Muscle of arm (tissue), 12 donors: Measurements from ENCODE around the gene CHRNG. TPM values are rescaled to one million over a fixed set of nuclear protein-coding genes. Genes with fewer than 3 reads are reported as not detected.

Experiments used
- DNase-seq: peaks from one replicate; pipeline ENCODE4 v3.0.0-alpha.2; 2013
- polyA plus RNA-seq, 12 donors: library from polyadenylated mRNA; unstranded; fragments of 120-200 nt; gene quantifications; one replicate each; pipeline ENCODE4 v1.2.1, GENCODE V29; 2013; ENCODE audit not compliant: insufficient read length in 12 of 12

The CHRNG gene
- polyA plus RNA-seq, 12 donors: 54.4 to 516 (median 119) TPM

GRCh38 chr2:232573042-232573441 lies 33.5 kb downstream of the CHRNG start:
- no peak for DNase-seq

GRCh38 chr2:232573771-232574435 lies 34.4 kb downstream of the CHRNG start:
- DNase-seq: no peak

DNA sequence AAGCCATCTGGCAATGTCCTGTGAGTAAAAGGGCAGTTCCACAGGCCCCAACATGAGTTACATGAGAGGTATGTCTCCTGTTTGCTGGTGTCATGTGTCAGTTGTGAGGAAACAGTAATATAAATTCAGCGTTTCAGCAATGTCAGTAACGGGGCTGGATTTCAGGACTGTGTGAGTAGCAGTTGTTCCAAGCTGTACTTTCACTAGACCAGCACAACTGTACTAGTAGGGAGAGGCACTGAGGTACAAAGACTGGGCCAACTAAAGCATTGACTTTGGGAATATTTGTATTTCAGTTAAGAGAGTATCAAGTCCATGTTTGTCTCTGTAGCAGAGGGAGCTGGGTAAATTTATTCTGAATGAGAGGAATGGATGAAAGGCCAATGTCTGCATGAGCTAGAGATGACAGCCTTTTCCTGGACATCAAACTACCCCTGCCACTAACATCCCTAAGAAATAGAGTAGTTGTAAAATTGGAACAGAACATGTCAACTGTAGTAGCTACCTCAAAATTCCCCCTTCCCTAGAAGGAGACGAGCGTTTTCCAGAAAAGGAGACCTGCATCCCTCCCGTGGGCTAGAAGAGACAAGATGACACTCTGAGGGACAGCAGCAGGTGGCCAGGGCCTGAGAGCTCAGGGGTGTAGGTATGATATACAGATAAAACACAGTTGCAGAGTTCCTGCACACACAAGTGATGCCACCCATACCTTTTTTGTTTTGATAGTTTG lies 35.3 kb downstream of the CHRNG start:
- no peak for DNase-seq

DNA sequence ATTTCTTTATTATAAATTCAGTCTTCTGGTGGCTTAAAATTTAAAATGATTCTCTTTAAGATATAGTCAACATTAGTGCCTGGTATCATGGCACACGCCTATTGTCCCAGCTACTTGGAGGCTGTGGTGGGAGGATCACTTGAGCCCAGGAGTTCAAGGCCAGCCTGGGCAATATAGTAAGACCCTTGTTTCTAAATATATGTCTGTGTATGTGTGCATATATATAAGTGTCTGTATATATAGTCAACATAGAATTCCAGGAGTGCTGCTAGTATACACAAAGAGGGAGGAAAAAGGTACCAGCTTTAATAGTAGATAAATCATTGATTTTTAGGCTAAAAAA lies 35.9 kb downstream of the CHRNG start:
- DNase-seq: no peak

DNA sequence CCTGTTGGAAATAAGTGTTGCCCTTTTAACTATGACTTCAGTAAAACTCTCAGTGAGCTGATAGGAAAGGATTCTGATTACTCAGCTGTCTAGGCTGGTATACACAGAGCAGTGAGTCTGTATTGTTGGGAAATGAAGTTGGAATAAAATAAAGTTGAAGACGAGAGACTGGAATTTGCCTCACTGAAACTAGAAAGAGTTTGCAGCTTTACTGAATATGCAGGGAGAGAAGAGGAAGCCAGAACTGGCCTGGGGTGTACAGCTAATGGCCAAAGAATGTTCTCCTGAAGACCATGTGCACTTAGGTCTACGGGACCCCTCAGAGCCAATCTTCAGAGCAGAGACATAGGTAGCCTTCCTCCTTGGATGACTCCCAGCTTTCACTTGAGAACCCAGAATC lies 37.5 kb downstream of the CHRNG start:
- no peak for DNase-seq

DNA sequence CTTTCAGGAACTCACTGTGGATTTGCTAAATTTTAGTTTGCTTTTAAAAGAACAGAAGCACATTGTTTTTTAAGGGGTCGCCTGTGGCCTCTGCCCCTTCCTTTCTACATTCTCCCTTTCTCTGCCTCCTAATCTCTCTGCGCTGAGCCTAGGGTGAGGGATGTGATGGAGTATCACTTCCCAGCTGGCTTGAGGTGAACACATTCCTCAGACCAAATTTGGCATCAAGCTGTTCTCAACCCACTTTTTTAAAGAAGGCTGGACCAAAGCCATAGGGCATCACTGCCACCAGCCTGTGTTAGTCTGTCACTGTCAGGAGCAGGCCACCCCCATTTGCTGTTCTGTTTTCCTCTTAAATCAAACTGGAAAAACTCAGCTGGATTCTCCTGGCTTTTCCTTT lies 38.3 kb downstream of the CHRNG start:
- no peak for DNase-seq

DNA sequence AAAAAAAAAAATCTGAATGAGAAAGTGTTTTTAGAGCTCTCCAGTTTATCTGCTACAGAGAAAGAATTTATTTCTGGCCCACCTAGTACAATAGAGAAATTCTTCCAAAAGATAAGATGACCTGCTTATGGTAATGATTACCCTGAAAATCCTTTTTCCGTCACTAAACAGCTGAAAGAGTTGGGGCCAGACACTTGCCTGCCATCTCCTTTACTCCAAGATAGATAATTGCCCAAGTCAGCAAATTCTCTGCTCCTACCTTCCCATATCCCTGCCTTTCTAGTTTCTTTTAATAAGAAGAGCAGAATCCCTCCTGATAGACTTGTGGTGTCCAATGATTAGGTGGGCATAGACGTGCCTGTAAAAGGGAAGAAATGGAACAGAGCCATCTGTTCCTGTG lies 39.1 kb downstream of the CHRNG start:
- no peak for DNase-seq

DNA sequence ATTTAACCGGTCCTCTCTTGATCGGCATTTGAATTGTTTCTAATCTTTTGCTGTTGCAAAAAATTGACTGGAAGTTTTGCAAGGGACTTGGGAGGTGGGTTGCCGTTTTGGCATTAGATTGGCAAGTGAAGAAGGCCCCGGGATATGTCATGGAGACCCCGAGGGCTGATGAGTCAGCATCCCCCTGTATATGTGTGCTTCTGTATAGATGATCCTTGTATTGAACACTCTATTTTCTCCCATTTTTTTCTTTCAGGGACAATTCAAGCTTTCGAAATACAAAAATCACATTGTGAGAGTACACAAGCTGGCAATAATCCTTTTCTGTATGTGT lies 41.1 kb downstream of the CHRNG start:
- no peak for DNase-seq

DNA sequence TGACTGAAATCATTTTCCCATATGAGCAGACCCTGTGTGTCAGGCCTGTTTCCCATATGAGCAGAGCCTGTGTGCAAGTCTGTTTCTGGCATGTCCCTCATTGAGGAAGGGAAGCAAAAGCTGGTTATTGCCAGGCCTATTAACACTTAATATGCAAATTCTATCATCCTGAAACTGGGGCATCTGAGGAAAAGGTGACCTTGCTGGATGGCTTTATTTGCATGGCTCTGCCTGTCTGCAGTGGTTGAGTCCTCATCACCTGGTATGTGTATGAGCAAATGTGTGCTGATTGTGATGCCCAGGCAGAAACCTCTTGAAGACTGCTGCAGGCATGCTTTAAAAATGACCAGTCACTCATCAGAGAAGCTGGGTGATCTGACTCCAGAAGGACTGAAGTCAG lies 42.2 kb downstream of the CHRNG start:
- no peak for DNase-seq

GRCh38 chr2:232584238-232584637 lies 44.7 kb downstream of the CHRNG start:
- no peak for DNase-seq

DNA sequence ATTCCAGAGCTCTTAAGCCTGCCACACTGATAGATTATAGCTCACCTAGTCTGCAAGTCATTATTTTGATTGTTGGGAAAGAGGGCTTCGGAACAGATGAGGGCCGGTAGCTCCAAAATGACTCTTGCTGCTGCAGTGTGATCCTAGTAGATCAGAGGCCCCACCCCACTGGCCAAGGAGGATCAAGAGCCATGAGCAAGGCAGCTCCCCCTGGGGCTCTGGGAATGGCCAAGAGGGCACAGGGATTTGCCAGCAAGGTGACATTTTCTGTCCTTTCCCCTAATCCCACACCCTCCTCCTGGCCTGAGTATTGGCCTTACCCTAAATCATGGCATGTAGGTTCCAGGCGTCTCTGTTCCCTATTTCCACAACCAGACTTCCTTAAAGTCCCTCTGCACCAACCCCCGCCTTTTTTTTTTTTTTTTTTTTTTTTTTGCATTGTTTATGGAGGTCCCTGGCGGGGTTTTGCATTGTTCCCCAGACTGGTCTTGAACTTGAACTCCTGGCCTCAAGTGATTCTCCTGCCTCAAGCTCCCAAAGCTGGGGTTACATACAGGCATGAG lies 47.5 kb downstream of the CHRNG start:
- no peak for DNase-seq

GRCh38 chr2:232587512-232587911 lies 48.0 kb downstream of the CHRNG start:
- no peak for DNase-seq

DNA sequence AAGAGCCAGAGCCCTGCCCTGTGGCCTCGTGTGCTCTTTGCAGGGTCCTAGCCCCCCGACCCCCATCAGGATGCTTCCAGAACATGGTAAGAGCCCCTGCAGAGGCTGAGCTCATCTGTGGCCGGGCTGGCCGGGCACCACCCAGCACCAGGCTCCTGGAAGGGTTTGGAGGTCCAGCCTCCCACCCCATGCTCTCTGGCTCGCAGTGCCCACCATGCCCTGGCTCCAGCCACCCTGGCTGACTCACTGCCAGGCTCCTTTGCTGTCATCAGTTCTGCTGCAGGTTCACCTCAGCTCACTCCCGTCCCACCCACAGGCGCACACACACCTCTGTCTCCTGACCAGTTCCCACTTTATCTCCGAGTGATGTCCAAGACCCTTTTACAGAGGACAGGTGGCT lies 48.5 kb downstream of the CHRNG start:
- DNase-seq: no peak

DNA sequence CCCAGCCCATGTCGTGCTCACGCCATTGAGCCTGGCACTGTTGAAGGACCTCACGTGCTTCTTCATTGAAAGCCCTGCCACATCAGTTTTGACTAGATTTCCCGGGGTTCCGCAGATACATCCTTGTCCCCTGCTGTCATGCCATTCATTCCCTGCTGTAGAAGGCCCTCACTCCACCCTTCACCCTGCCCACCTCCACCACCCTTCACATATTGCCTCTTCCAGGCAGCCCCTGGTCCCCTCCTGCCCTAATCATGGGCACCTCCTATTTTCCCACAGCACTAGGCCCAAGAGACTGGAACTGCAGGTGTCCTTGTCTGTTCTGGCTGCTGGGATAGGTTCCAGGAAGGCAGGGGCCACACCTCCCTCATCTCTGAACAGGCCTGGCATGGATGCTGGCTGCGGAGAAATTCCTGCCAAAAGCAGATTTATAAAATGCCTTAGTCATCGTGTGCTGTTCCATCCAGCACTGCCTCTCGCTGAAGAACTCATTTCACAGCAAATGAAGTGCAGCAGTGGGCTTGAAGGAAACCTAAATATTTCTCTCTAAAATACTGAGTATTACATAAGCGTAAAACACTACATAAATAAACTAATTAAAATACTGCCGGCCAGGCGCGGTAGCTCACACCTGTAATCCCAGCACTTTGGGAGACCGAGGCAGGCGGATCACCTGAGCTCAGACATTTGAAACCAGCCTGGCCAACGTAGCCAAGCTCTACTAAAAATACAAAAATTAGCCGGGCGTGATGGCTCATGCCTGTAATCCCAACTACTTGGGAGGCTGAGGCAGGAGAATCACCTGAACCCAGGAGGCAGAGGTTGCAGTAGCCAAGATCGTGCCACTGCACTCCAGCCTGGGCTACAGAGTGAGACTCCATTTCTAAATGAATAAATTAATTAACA lies 49.4 kb downstream of the CHRNG start:
- peak; percentile 42 for DNase-seq

DNA sequence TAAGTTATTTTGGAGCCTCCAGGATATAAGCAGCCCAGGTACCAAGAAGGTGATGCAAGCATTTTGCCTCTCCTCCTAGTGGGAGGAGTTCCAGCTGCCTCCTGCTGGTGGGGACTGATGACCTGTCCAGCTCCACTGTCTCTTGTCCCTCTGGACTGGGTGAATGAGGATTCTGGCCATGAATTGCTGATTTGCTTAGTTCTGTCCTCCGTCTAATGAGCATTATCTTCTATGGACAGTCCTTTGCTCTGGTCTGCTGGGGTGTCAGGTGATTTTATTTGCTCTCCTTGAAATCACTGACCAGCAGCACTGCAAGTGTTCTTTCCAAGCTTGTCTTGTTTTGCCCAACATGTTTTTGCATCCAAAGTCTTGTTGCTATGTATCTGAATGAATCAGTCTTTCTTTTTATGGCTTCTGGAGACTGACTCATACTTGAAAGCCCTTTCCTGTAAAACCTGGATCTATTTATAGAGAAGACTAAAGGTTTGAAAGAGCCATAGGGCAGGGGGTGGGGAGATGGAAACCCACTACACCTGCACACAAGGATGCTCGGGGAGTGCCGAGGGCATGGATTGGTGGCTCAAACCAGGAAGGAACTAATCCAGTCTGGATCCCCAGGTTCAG lies 53.4 kb downstream of the CHRNG start:
- no peak for DNase-seq

GRCh38 chr2:232593982-232594381 lies 54.5 kb downstream of the CHRNG start:
- no peak for DNase-seq

Other genes with a start within 250 kb of the CHRNG start
- under 1 TPM in 3 of 12 donors, not detected in 9; 0.09 to 0.39 (median 0.13) TPM for gene ALPP, start 160.9 kb upstream of the CHRNG start, polyA plus RNA-seq
- not detected for gene ALPG, start 132.8 kb upstream of the CHRNG start, polyA plus RNA-seq
- gene ALPI, start 83.5 kb upstream of the CHRNG start, polyA plus RNA-seq: not detected
- gene ECEL1, start 51.9 kb upstream of the CHRNG start, polyA plus RNA-seq: 1 to 10 TPM in 1 of 12 donors, under 1 TPM in 9, not detected in 2; 0.24 to 1.2 (median 0.44) TPM
- gene PRSS56, start 19.3 kb upstream of the CHRNG start, polyA plus RNA-seq: 1 to 10 TPM in 7 of 12 donors, under 1 TPM in 3, not detected in 2; 0.51 to 2.6 (median 1.3) TPM
- 100 to 1,000 TPM in 8 of 12 donors, 10 to 100 TPM in 3, not detected in 1; 67.6 to 182 (median 131) TPM for gene CHRND, start 13.5 kb upstream of the CHRNG start, polyA plus RNA-seq
- 1 to 10 TPM in 11 of 12 donors, not detected in 1; 4.0 to 9.1 (median 6.8) TPM for gene TIGD1, start 10.9 kb downstream of the CHRNG start, polyA plus RNA-seq
- 100 to 1,000 TPM in 9 of 12 donors, 10 to 100 TPM in 2, not detected in 1; 72.7 to 141 (median 118) TPM for gene EIF4E2, start 11.0 kb downstream of the CHRNG start, polyA plus RNA-seq
- 10 to 100 TPM in 11 of 12 donors, not detected in 1; 14.9 to 41.7 (median 29.6) TPM for gene EFHD1, start 93.9 kb downstream of the CHRNG start, polyA plus RNA-seq
- gene GIGYF2, start 157.6 kb downstream of the CHRNG start, polyA plus RNA-seq: 10 to 100 TPM in 11 of 12 donors, not detected in 1; 36.5 to 71.9 (median 42.4) TPM
- gene KCNJ13, start 236.9 kb downstream of the CHRNG start, polyA plus RNA-seq: under 1 TPM in 8 of 12 donors, not detected in 4; 0.07 to 0.43 (median 0.13) TPM